NOMO-1 treated with DMSO at 0.1 percent for 48 hours (cell line): ENCODE data around the gene FIZ1.

Experiments used
- DNase-seq: peaks from one replicate; lab custom pipeline; 2025; ENCODE audit not compliant: unreplicated experiment; lab: John Stamatoyannopoulos, UW

FIZ1 gene

GRCh38 chr19:55544776-55545439 lies 54.4 kb downstream of the FIZ1 start:
- no peak for DNase-seq

GRCh38 chr19:55544014-55544413 lies 55.3 kb downstream of the FIZ1 start:
- DNase-seq, result no peak

- DNase-seq, result no peak
These were observed 55.8 kb downstream of the FIZ1 start for GRCh38 chr19:55543567-55543966.

- no peak for DNase-seq
These were observed 56.9 kb downstream of the FIZ1 start for GRCh38 chr19:55542292-55542855.
